Measurements from ENCODE around the gene ASF1B. TPM values are rescaled to one million over a fixed set of nuclear protein-coding genes. Genes with fewer than 3 reads are reported as not detected.

The ASF1B gene
- total RNA-seq, 1 experiment from 2014 or later = 78.1 TPM

GRCh38 chr19:14150041-14150769, 13.8 kb upstream of the ASF1B start:
- Histone ChIP-seq H3K27ac (ENCODE audit: low read depth, low read length) (no peak overlapping the region), H3K9ac (ENCODE audit: low read length) (no peak overlapping the region), H3K9me3 (ENCODE audit: control insufficient read depth in 1 of 2, insufficient read depth in 1 of 2, low read depth in 1 of 2, low read length in 2 of 2) (no peaks in the 10 kb centered on the region), H3K4me2 (ENCODE audit: low read length) (no peak overlapping the region), H3K4me3 (replicated peaks in 1 of 2; ENCODE audit: low read depth in 1 of 2, low read length in 2 of 2) (no peak overlapping the region), H3K36me3 (ENCODE audit: control insufficient read depth in 1 of 2, insufficient read depth in 2 of 2, low read length in 2 of 2) (peaks cover 15 to 23% of the 10 kb centered on the region in 2 experiments), H3K4me1 (ENCODE audit: control insufficient read depth in 1 of 2, insufficient read depth in 2 of 2, low read length in 2 of 2) (peaks cover 5 to 15% of the 10 kb centered on the region in 2 experiments; a peak in 3 of 4 replicates), H4K20me1 (ENCODE audit: insufficient read depth) (no peaks in the 10 kb centered on the region), H3K27me3 (ENCODE audit: insufficient read depth, low read length) (no peaks in the 10 kb centered on the region), H2AFZ (ENCODE audit: low read depth, low read length, poor library complexity, severe bottlenecking) (no peak overlapping the region), H3K9me2 (ENCODE audit: insufficient read depth) (no peaks in the 10 kb centered on the region), H3K79me2 (ENCODE audit: insufficient read depth, low read length) (no peaks in the 10 kb centered on the region)
- CTCF ChIA-PET = no interaction called here
- ATAC-seq (no peak), DNase-seq (ENCODE audit: low read depth, low spot score) (no peak)
- no TSS peak for BruUV-seq (replicated peaks)
- POLR2A ChIA-PET = interaction anchor here (0.8 kb wide), 1 partner anchor 14 kb away, joined by 4 read pairs; the partner anchor contains the start of gene ASF1B
- RAD21 ChIA-PET (ENCODE audit: low non-redundant PET in 1 of 2, low total read pairs in 2 of 2, uncharacterized antibody in 2 of 2, unreplicated experiment in 2 of 2) = no interaction called here
- TF ChIP-seq CBX3 (IDR thresholded peaks at IDR 0.05; ENCODE audit: low read depth) (no peak), POLR2AphosphoS5 (IDR thresholded peaks at IDR 0.05; ENCODE audit: low read depth, low read length) (no peak; the same call in 1 of the 2 replicates)
- intact Hi-C loops (cut with micrococcal nuclease) = no loop called here

GRCh38 chr19:14149509-14149994, 13.2 kb upstream of the ASF1B start:
- BruUV-seq (replicated peaks) = TSS peak; percentile 27
- intact Hi-C loops (cut with micrococcal nuclease) = no loop called here
- RAD21 ChIA-PET (ENCODE audit: low non-redundant PET in 1 of 2, low total read pairs in 2 of 2, uncharacterized antibody in 2 of 2, unreplicated experiment in 2 of 2) = no interaction called here
- no peak for TF ChIP-seq POLR2AphosphoS5 (IDR thresholded peaks at IDR 0.05; ENCODE audit: low read depth, low read length)
- no peak for TF ChIP-seq ELF1 (IDR thresholded peaks at IDR 0.05; ENCODE audit: borderline replicate concordance, low read depth)
- no peak for TF ChIP-seq CEBPB (IDR thresholded peaks at IDR 0.05; ENCODE audit: low read depth)
- no peak for TF ChIP-seq YY1 (IDR thresholded peaks at IDR 0.05; ENCODE audit: extremely low read depth, insufficient replicate concordance, low read depth, low read length)
- TF ChIP-seq SRF (IDR thresholded peaks at IDR 0.05; ENCODE audit: low read depth) = no peak
- TF ChIP-seq ZBTB33 (IDR thresholded peaks at IDR 0.05; ENCODE audit: extremely low read depth, insufficient replicate concordance, low read length) = no peak
- TF ChIP-seq REST (IDR thresholded peaks at IDR 0.05; ENCODE audit: low read depth) = no peak
- no peak for TF ChIP-seq FOSL1 (IDR thresholded peaks at IDR 0.05; ENCODE audit: low read depth)
- no peak for TF ChIP-seq CBX3 (IDR thresholded peaks at IDR 0.05; ENCODE audit: low read depth)
- no peak for TF ChIP-seq EZH2 (IDR thresholded peaks at IDR 0.05)
- no peak for TF ChIP-seq ATF3 (IDR thresholded peaks at IDR 0.05)
- TF ChIP-seq SP1 (IDR thresholded peaks at IDR 0.05; ENCODE audit: low read depth) = no peak

More at GRCh38 chr19:14149509-14149994, 13.2 kb upstream of the ASF1B start:
- Histone ChIP-seq H3K9me2 (ENCODE audit: insufficient read depth) (no peaks in the 10 kb centered on the region), H3K4me1 (ENCODE audit: control insufficient read depth in 1 of 2, insufficient read depth in 2 of 2, low read length in 2 of 2) (peaks cover 5 to 15% of the 10 kb centered on the region in 2 experiments; a peak in 3 of 4 replicates), H3K9me3 (ENCODE audit: control insufficient read depth in 1 of 2, insufficient read depth in 1 of 2, low read depth in 1 of 2, low read length in 2 of 2) (no peaks in the 10 kb centered on the region), H3K9ac (ENCODE audit: low read length) (no peak overlapping the region), H3K27ac (ENCODE audit: low read depth, low read length) (no peak overlapping the region), H3K79me2 (ENCODE audit: insufficient read depth, low read length) (no peaks in the 10 kb centered on the region), H3K36me3 (ENCODE audit: control insufficient read depth in 1 of 2, insufficient read depth in 2 of 2, low read length in 2 of 2) (peaks cover 13 to 19% of the 10 kb centered on the region in 2 experiments), H3K4me3 (replicated peaks in 1 of 2; ENCODE audit: low read depth in 1 of 2, low read length in 2 of 2) (no peak overlapping the region), H3K4me2 (ENCODE audit: low read length) (no peak overlapping the region), H3K27me3 (ENCODE audit: insufficient read depth, low read length) (no peaks in the 10 kb centered on the region), H4K20me1 (ENCODE audit: insufficient read depth) (no peaks in the 10 kb centered on the region), H2AFZ (ENCODE audit: low read depth, low read length, poor library complexity, severe bottlenecking) (no peak overlapping the region)
- DNase-seq (ENCODE audit: low read depth, low spot score) = no peak
- ChIA-PET CTCF (interaction anchor here (1.9 kb wide), 1 partner anchor 199 kb away, joined by 9 read pairs; no protein-coding TSS in a partner anchor), POLR2A (interaction anchor here (0.8 kb wide), 1 partner anchor 13 kb away, joined by 4 read pairs; the partner anchor contains the start of gene ASF1B)
- no peak for ATAC-seq

Measured in HCT116 (cell line).